Right lobe of liver (tissue), 4 donors: ENCODE measurements around the gene TMEM129.

Experiments
- CTCF ChIP-seq, 4 donors: fragments of 200-600 bp in 3 of 4; fragments of 450-650 bp in 1 of 4; IDR thresholded peaks; one replicate each; pipeline versions ENCODE4 v1.5.1 to v1.8.0; 2016 to 2022; ENCODE audit warnings: antibody characterized with exemption in 4 of 4, mild to moderate bottlenecking in 2 of 4
- POLR2A ChIP-seq: fragments of 450-650 bp; IDR thresholded peaks from one replicate; pipeline ENCODE4 v1.6.1; 2017; ENCODE audit warnings: antibody characterized with exemption, mild to moderate bottlenecking
- donor health status: DM: no; HTN: no; CAD: no.
- donor health status: DM: no; HTN: no; CAD: no.
- donor health status: DM: no; HTN: yes; CAD: no.

GRCh38 chr4:1732911-1733310 is 11.8 kb upstream of the TMEM129 start:
- no peak for TF ChIP-seq CTCF (IDR thresholded peaks at IDR 0.05)
- no peak for TF ChIP-seq POLR2A
